PFSK-1 (cell line): ENCODE data around the gene CAPN10.

ENCODE experiments used
- POLR2AphosphoS5 ChIP-seq: IDR thresholded peaks from 2 replicates; pipeline ENCODE4 v1.6.1; 2012; ENCODE audit warnings: low read depth, mild to moderate bottlenecking, control low read depth, low read length, moderate library complexity
- SIN3A ChIP-seq: IDR thresholded peaks from 2 replicates; pipeline ENCODE4 v1.6.1; 2012; ENCODE audit warnings: mild to moderate bottlenecking, low read length, moderate library complexity, borderline replicate concordance; ENCODE audit not compliant: insufficient read depth
- TAF1 ChIP-seq: IDR thresholded peaks from 2 replicates; pipeline ENCODE4 v1.6.1; 2012; ENCODE audit warnings: low read length, control low read depth, borderline replicate concordance; ENCODE audit not compliant: insufficient read depth
- TF ChIP-seq, protein P1 (sequence below), 2 experiments: IDR thresholded peaks; 2 replicates each; pipeline versions ENCODE4 v1.6.1 to v1.8.0; 2011 to 2012; ENCODE audit warnings: low read depth in 2 of 2, low read length in 2 of 2, control low read depth in 1 of 2, inconsistent platforms in 1 of 2, mild to moderate bottlenecking in 1 of 2, moderate library complexity in 1 of 2; ENCODE audit not compliant: insufficient read depth in 1 of 2

DNA sequence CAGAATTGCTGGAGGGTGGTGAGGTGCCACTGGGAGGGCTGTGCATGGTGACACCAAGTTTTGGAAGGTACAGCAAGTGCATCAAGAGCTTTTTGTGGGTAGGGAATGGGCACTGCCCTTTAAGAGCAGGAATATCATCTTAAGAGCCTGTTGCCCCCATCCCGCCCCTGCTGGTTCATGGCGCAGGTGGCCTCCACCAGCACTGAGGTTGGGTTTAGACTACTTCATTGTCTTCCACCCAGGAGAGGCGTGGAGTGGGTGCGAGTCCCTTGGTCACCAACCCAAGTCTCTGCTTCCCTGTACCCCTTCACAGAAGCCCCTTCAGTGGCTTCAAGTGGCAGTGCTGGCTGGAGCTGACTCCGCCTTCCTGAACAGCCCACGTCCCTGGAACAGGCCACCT lies 10.5 kb upstream of the CAPN10 start:
- TF ChIP-seq, protein P1, sequence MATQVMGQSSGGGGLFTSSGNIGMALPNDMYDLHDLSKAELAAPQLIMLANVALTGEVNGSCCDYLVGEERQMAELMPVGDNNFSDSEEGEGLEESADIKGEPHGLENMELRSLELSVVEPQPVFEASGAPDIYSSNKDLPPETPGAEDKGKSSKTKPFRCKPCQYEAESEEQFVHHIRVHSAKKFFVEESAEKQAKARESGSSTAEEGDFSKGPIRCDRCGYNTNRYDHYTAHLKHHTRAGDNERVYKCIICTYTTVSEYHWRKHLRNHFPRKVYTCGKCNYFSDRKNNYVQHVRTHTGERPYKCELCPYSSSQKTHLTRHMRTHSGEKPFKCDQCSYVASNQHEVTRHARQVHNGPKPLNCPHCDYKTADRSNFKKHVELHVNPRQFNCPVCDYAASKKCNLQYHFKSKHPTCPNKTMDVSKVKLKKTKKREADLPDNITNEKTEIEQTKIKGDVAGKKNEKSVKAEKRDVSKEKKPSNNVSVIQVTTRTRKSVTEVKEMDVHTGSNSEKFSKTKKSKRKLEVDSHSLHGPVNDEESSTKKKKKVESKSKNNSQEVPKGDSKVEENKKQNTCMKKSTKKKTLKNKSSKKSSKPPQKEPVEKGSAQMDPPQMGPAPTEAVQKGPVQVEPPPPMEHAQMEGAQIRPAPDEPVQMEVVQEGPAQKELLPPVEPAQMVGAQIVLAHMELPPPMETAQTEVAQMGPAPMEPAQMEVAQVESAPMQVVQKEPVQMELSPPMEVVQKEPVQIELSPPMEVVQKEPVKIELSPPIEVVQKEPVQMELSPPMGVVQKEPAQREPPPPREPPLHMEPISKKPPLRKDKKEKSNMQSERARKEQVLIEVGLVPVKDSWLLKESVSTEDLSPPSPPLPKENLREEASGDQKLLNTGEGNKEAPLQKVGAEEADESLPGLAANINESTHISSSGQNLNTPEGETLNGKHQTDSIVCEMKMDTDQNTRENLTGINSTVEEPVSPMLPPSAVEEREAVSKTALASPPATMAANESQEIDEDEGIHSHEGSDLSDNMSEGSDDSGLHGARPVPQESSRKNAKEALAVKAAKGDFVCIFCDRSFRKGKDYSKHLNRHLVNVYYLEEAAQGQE (IDR thresholded peaks at IDR 0.05; ENCODE audit: insufficient read depth in 1 of 2, low read depth in 2 of 2, low read length in 2 of 2), result no peak
- no peak for TF ChIP-seq TAF1
- TF ChIP-seq POLR2AphosphoS5, result no peak
- no peak for TF ChIP-seq SIN3A
